MCF 10A (cell line): ENCODE data around the gene OR2T29. TPM values are rescaled to one million over a fixed set of nuclear protein-coding genes. Genes with fewer than 3 reads are reported as not detected.
A peak's percentile ranks its signal among the peaks of the same experiment; 100 is the strongest.
"Not testable (repeated sequence)": the region's sequence is repeated elsewhere in the genome, so short reads cannot be mapped to it uniquely, and the experiment has no call there.

Experiments
- Bru-seq: library from RNA; stranded (reverse); fragments of 400-500 nt; gene quantifications from one replicate; lab custom pipeline; 2021; lab: Mats Ljungman, UMichigan
- BruChase-seq, 2 experiments: library from RNA; stranded (reverse); fragments of 400-500 nt; gene quantifications; one replicate each; lab custom pipeline; 2021; lab: Mats Ljungman, UMichigan
- BruUV-seq: library from RNA; stranded (reverse); fragments of 400-500 nt; replicated peaks from 2 replicates; lab custom pipeline; 2021; lab: Mats Ljungman, UMichigan
- CTCF ChIA-PET: fragments of 300-600 bp; sonication (Branson Sonifier 250); formaldehyde crosslinking; extraction: SDS; loops from one replicate; lab custom pipeline; 2021; ENCODE audit warnings: antibody characterized with exemption, inconsistent platforms; lab: Yijun Ruan, JAX
- POLR2A ChIA-PET: fragments of 300-600, 350-650 bp; sonication (Branson Sonifier 250); formaldehyde crosslinking; extraction: SDS; loops from one replicate; lab custom pipeline; 2020; ENCODE audit warnings: antibody characterized with exemption, inconsistent platforms; lab: Yijun Ruan, JAX
- DNase-seq: peaks from one replicate; pipeline ENCODE4 v3.0.0-alpha.2; 2018; ENCODE audit not compliant: unreplicated experiment
- H3K27ac Mint-ChIP-seq: one replicate; pipeline ENCODE4 v1.8.0; 2022; ENCODE audit warnings: mild to moderate bottlenecking, low read depth, mixed read lengths; ENCODE audit not compliant: unreplicated experiment
- H3K27me3 Mint-ChIP-seq: one replicate; pipeline ENCODE4 v1.8.0; 2022; ENCODE audit warnings: mixed read lengths; ENCODE audit not compliant: insufficient read depth, unreplicated experiment
- H3K36me3 Mint-ChIP-seq: one replicate; pipeline ENCODE4 v1.8.0; 2022; ENCODE audit warnings: mild to moderate bottlenecking, moderate library complexity, mixed read lengths; ENCODE audit not compliant: insufficient read depth, unreplicated experiment
- H3K4me1 Mint-ChIP-seq: one replicate; pipeline ENCODE4 v1.8.0; 2022; ENCODE audit warnings: mixed read lengths; ENCODE audit not compliant: insufficient read depth, unreplicated experiment
- H3K4me3 Mint-ChIP-seq: one replicate; pipeline ENCODE4 v1.8.0; 2022; ENCODE audit warnings: mild to moderate bottlenecking, moderate library complexity, mixed read lengths; ENCODE audit not compliant: unreplicated experiment
- H3K9me3 Mint-ChIP-seq: one replicate; pipeline ENCODE4 v1.8.0; 2022; ENCODE audit warnings: mixed read lengths; ENCODE audit not compliant: unreplicated experiment
- intact Hi-C: fragments of 100-400 bp; cut with micrococcal nuclease; formaldehyde crosslinking; loops from 2 replicates; pipeline ENCODE4 v1.14.1; 2022
- long read RNA-seq: library from polyadenylated mRNA; stranded (forward); transcript quantifications from one replicate; pipeline ENCODE4 v2.0.0, GENCODE V29; 2022
- total RNA-seq: library from RNA; stranded (reverse); gene quantifications from 2 replicates; pipeline ENCODE4 v1.2.3, GENCODE V29; 2022
- TF ChIP-seq, protein P1 (sequence below): fragments of 200-600 bp; IDR thresholded peaks from one replicate; pipeline ENCODE4 v1.8.0; 2022; ENCODE audit warnings: antibody characterized with exemption, mild to moderate bottlenecking; ENCODE audit not compliant: unreplicated experiment

Gene OR2T29, protein sequence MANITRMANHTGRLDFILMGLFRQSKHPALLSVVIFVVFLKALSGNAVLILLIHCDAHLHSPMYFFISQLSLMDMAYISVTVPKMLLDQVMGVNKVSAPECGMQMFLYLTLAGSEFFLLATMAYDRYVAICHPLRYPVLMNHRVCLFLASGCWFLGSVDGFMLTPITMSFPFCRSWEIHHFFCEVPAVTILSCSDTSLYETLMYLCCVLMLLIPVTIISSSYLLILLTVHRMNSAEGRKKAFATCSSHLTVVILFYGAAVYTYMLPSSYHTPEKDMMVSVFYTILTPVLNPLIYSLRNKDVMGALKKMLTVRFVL
- total RNA-seq (not detected in 2 replicates), Bru-seq, nascent RNA (not detected), BruChase-seq, experiment 1, labeled RNA remaining after a 6-hour chase (not detected), BruChase-seq, experiment 2, labeled RNA remaining after a 2-hour chase (not detected)
- long read RNA-seq, result 0 reads

DNA sequence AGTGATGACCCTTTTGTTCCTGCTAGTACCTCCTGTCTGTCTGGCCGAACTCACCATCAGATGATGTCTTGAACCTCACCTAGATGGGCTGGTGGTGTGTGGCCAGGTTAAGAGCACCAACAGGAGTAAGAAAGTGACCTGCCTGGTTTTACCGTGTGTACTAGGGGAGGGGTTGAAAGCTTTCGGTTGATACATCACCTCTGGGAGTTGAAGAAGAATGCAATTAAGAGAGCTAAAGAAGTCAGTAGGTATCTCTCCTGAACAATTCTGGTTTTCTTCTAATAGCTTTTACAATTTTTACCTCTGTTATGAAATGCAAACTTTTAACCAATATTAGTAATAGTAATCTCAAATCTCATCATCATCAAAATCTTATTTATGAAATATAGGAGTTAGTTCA, at the start of gene OR2T29:
Gene OR2T29 (minus strand): TSS at position 101 of the 400 bp plus-strand sequence. CDS start 3,281 bp downstream, outside the sequence.
- DNase-seq, H3K9me3 Mint-ChIP-seq, POLR2A ChIA-PET, intact Hi-C loops, H3K36me3 Mint-ChIP-seq, CTCF ChIA-PET, H3K27ac Mint-ChIP-seq, H3K4me1 Mint-ChIP-seq, H3K4me3 Mint-ChIP-seq, BruUV-seq: not testable (repeated sequence)
- peaks cover 21% of the 10 kb centered on the region for H3K27me3 Mint-ChIP-seq

DNA sequence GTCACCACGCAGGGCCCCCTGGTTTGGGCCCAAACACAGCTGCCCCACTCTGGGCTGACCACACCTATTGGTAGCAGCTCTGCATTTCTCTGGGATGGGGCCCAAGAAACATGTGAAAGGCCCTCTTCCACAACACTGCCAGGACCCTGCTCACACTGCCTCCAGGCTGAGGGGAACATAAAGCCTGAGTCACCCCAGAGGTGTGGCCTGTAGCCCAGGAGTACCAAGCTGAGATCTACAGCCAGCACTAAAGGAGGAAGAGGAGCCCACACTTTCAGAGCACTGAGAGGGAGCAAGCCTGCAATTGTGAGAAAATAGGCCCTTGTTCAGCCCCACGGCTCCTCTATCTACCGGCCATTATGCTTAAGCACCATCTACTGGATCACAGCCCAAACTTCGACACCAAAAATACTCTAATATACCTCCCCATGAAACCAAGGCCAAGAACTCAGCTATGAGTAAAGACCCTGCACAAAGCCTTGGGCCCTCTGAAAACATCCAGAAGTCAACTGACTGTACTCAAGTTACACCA, 49.4 kb upstream of the OR2T29 start:
- ChIA-PET CTCF (interaction anchor here (0.8 to 3.6 kb wide), 7 partner anchors 11 to 383 kb away, joined by 3 to 30 read pairs (median 5); no protein-coding TSS in a partner anchor), POLR2A (no interaction called here)
- intact Hi-C loops, result loop anchor here (1.0 kb wide), 1 partner anchor 208 kb away; no protein-coding TSS in a partner anchor
- DNase-seq, result peak; percentile 52
- no peak overlapping the region for H3K4me3 Mint-ChIP-seq
- TF ChIP-seq, protein P1, sequence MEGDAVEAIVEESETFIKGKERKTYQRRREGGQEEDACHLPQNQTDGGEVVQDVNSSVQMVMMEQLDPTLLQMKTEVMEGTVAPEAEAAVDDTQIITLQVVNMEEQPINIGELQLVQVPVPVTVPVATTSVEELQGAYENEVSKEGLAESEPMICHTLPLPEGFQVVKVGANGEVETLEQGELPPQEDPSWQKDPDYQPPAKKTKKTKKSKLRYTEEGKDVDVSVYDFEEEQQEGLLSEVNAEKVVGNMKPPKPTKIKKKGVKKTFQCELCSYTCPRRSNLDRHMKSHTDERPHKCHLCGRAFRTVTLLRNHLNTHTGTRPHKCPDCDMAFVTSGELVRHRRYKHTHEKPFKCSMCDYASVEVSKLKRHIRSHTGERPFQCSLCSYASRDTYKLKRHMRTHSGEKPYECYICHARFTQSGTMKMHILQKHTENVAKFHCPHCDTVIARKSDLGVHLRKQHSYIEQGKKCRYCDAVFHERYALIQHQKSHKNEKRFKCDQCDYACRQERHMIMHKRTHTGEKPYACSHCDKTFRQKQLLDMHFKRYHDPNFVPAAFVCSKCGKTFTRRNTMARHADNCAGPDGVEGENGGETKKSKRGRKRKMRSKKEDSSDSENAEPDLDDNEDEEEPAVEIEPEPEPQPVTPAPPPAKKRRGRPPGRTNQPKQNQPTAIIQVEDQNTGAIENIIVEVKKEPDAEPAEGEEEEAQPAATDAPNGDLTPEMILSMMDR, result no peak
- no peaks in the 10 kb centered on the region for H3K9me3 Mint-ChIP-seq
- H3K27me3 Mint-ChIP-seq, result no peaks in the 10 kb centered on the region
- no TSS peak for BruUV-seq
- no peaks in the 10 kb centered on the region for H3K36me3 Mint-ChIP-seq
- H3K4me1 Mint-ChIP-seq, result peaks cover 8% of the 10 kb centered on the region
- H3K27ac Mint-ChIP-seq, result no peak overlapping the region

DNA sequence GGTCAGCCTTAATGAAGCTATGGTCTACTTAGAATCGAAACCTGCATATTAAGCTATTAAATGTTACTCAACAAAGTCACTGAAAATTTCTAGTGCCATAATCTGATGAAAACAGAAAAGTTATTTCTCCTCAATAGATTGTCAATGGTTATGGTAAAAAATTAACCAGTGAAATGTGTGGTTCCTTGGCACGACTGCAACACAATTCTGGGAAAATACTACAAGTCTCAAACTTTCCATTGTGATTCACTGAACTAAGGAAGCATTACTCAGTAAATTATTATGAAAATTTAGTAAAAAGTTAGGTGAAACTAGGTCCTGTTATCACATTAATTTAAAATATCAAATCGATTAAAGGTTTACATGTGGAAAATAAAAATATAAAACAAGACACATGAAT, 47.7 kb upstream of the OR2T29 start:
- peaks cover 8% of the 10 kb centered on the region for H3K4me1 Mint-ChIP-seq
- H3K27me3 Mint-ChIP-seq, result no peaks in the 10 kb centered on the region
- POLR2A ChIA-PET, result no interaction called here
- no peaks in the 10 kb centered on the region for H3K36me3 Mint-ChIP-seq
- TF ChIP-seq, protein P1, result no peak
- intact Hi-C loops, result no loop called here
- H3K9me3 Mint-ChIP-seq, result no peaks in the 10 kb centered on the region
- BruUV-seq, result no TSS peak
- H3K27ac Mint-ChIP-seq, result no peak overlapping the region
- CTCF ChIA-PET, result interaction anchor here (1.0 to 1.7 kb wide), 3 partner anchors 10 to 206 kb away, joined by 3 to 8 read pairs (median 4); no protein-coding TSS in a partner anchor
- H3K4me3 Mint-ChIP-seq, result no peak overlapping the region
- no peak for DNase-seq

DNA sequence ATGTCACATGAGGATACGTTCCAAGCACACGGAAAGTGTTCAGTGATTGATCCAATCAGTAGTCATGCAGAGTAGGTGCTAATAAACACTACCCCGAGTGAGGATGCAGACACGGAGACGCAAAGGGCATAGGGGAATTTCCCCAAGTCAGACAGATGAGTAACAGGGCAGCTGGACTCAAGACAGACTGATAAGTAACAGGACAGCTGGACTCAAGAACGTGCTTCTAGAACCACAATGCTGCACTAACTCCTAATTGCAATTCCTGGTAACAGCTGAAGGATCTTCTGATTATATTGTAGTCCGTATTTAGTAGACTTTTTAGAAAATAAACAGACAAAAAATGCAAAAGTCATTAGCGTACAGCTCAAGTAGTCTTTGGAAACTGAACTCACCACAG, 36.8 kb upstream of the OR2T29 start:
- intact Hi-C loops, result no loop called here
- CTCF ChIA-PET, result no interaction called here

More for the DNA sequence above, 36.8 kb upstream of the OR2T29 start:
- no peak overlapping the region for H3K4me3 Mint-ChIP-seq
- H3K4me1 Mint-ChIP-seq, result peaks cover 11% of the 10 kb centered on the region
- peaks cover 12% of the 10 kb centered on the region for H3K9me3 Mint-ChIP-seq
- BruUV-seq, result no TSS peak
- no peak for DNase-seq
- POLR2A ChIA-PET, result no interaction called here
- no peaks in the 10 kb centered on the region for H3K36me3 Mint-ChIP-seq
- no peak overlapping the region for H3K27ac Mint-ChIP-seq
- TF ChIP-seq, protein P1, result no peak
- no peaks in the 10 kb centered on the region for H3K27me3 Mint-ChIP-seq
